ENCODE results near the gene TSPYL1.

DNA sequence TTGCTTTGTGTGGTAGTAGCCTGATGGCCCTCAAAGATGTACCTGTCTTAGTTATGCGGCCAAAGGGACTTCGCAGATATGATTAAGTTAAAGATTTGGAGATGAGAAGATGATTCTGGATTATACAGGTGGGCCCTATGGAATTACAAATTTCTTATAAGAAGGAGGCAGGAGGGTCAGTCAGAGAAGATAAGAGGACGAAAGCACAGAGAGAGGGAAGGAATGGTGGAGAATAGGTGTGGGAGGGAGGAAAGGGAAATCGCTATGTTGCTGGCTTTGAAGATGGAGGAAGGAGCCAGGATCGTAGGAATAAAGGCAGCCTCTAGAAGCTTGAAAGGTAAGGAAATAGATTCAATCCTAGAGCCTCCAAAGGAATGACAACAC, 1.2 kb upstream of the TSPYL1 start:
- no peak for TF ChIP-seq CTCF (IDR thresholded peaks at IDR 0.05)
- no peak for TF ChIP-seq POLR2A (IDR thresholded peaks at IDR 0.05)

All from uterus (tissue), 2 donors.